ENCODE data around the gene APOBEC3A. TPM values are rescaled to one million over a fixed set of nuclear protein-coding genes. Genes with fewer than 3 reads are reported as not detected.
"Not testable (repeated sequence)": the region's sequence is repeated elsewhere in the genome, so short reads cannot be mapped to it uniquely, and the experiment has no call there.

APOBEC3A gene
- total RNA-seq, 1 donor from 2014 or later, result not detected

GRCh38 chr22:38986629-38987028, 29.2 kb downstream of the APOBEC3A start:
- intact Hi-C loops (cut with DNase I), result no loop called here
- Histone ChIP-seq H3K27me3 (no peaks in the 10 kb centered on the region), H3K4me1 (no peaks in the 10 kb centered on the region), H3K36me3 (no peaks in the 10 kb centered on the region), H3K4me3 (no peak overlapping the region), H3K27ac (no peak overlapping the region), H3K9me3 (no peaks in the 10 kb centered on the region)
- TF ChIP-seq POLR2A (IDR thresholded peaks at IDR 0.05) (no peak), CTCF (IDR thresholded peaks at IDR 0.05) (no peak), POLR2AphosphoS5 (IDR thresholded peaks at IDR 0.05; ENCODE audit: insufficient read depth in 1 of 2, low read depth in 1 of 2) (no peak)
- no peak for DNase-seq (ENCODE audit: extremely low spot score in 2 of 2)

- H3K4me1 ChIP-seq, result no peaks in the 10 kb centered on the region
- H3K4me3 ChIP-seq, result no peak overlapping the region
- H3K36me3 ChIP-seq, result no peaks in the 10 kb centered on the region
- DNase-seq (ENCODE audit: extremely low spot score in 2 of 2), result no peak
- H3K27me3 ChIP-seq, result no peaks in the 10 kb centered on the region
- no peak for TF ChIP-seq POLR2AphosphoS5 (IDR thresholded peaks at IDR 0.05; ENCODE audit: insufficient read depth in 1 of 2, low read depth in 1 of 2)
- TF ChIP-seq CTCF (IDR thresholded peaks at IDR 0.05), result no peak
- TF ChIP-seq POLR2A (IDR thresholded peaks at IDR 0.05), result no peak
- H3K27ac ChIP-seq, result no peak overlapping the region
- H3K9me3 ChIP-seq, result no peaks in the 10 kb centered on the region
- intact Hi-C loops (cut with DNase I), result no loop called here
Measured at GRCh38 chr22:38987171-38987895, 29.9 kb downstream of the APOBEC3A start.

GRCh38 chr22:38989466-38989865, 32.1 kb downstream of the APOBEC3A start:
- Histone ChIP-seq H3K27me3 (no peaks in the 10 kb centered on the region), H3K4me3 (no peak overlapping the region), H3K4me1 (no peaks in the 10 kb centered on the region), H3K36me3 (no peaks in the 10 kb centered on the region), H3K27ac (no peak overlapping the region), H3K9me3 (no peaks in the 10 kb centered on the region)
- no peak for DNase-seq (ENCODE audit: extremely low spot score in 2 of 2)
- intact Hi-C loops (cut with DNase I), result no loop called here
- TF ChIP-seq CTCF (IDR thresholded peaks at IDR 0.05), result no peak
- no peak for TF ChIP-seq POLR2A (IDR thresholded peaks at IDR 0.05)
- TF ChIP-seq POLR2AphosphoS5 (IDR thresholded peaks at IDR 0.05; ENCODE audit: insufficient read depth in 1 of 2, low read depth in 1 of 2), result no peak

- peak in 1 of 2 donors; percentile 74 for DNase-seq (ENCODE audit: extremely low spot score in 2 of 2)
- H3K4me3 ChIP-seq; intact Hi-C loops (cut with DNase I); H3K4me1 ChIP-seq; H3K27ac ChIP-seq; H3K36me3 ChIP-seq; H3K27me3 ChIP-seq; H3K9me3 ChIP-seq: not testable (repeated sequence)
Measured at GRCh38 chr22:38992871-38993371, 35.5 kb downstream of the APOBEC3A start.

- intact Hi-C loops (cut with DNase I), result no loop called here
- H3K27ac ChIP-seq, result no peak overlapping the region
- H3K9me3 ChIP-seq, result no peaks in the 10 kb centered on the region
- no peaks in the 10 kb centered on the region for H3K4me1 ChIP-seq
- no peak for DNase-seq (ENCODE audit: extremely low spot score in 2 of 2)
- no peak overlapping the region for H3K4me3 ChIP-seq
- no peaks in the 10 kb centered on the region for H3K27me3 ChIP-seq
- no peaks in the 10 kb centered on the region for H3K36me3 ChIP-seq
- TF ChIP-seq CTCF (IDR thresholded peaks at IDR 0.05) (no peak), POLR2A (IDR thresholded peaks at IDR 0.05) (no peak), POLR2AphosphoS5 (IDR thresholded peaks at IDR 0.05; ENCODE audit: insufficient read depth in 1 of 2, low read depth in 1 of 2) (no peak)
Measured at GRCh38 chr22:38996105-38996504, 38.7 kb downstream of the APOBEC3A start.

Measured in vagina (tissue), 2 donors.